ENCODE measurements around the gene RMND5A.

RMND5A gene

GRCh38 chr2:86790676-86791572, 70.8 kb downstream of the RMND5A start, which contains the start of gene CD8A:
TSS of gene CD8A (minus strand) at chr2:86790913. CDS start at chr2:86790825, 88 bp downstream.
- POLR2A ChIA-PET (ENCODE audit: low non-redundant PET) = no interaction called here
- no peak for DNase-seq (ENCODE audit: low spot score)

GRCh38 chr2:86791573-86791972, 71.5 kb downstream of the RMND5A start:
- ChIA-PET POLR2A (ENCODE audit: low non-redundant PET) (no interaction called here), CTCF (no interaction called here)
- no peak for DNase-seq (ENCODE audit: low spot score)
- no peak overlapping the region for H3K27ac ChIP-seq
- no peak for TF ChIP-seq CTCF (conservative IDR thresholded peaks at IDR 0.05; ENCODE audit: low read depth)

More at GRCh38 chr2:86790676-86791572, 70.8 kb downstream of the RMND5A start, which contains the start of gene CD8A:
- TF ChIP-seq CTCF (conservative IDR thresholded peaks at IDR 0.05; ENCODE audit: low read depth) = no peak
- H3K27ac ChIP-seq = no peak within 1 kb of the TSS
- CTCF ChIA-PET = interaction anchor here (0.7 kb wide), 1 partner anchor 116 kb away, joined by 4 read pairs; no protein-coding TSS in a partner anchor

GRCh38 chr2:86793752-86794151, 73.7 kb downstream of the RMND5A start:
- ChIA-PET CTCF (no interaction called here), POLR2A (ENCODE audit: low non-redundant PET) (no interaction called here)
- no peak for DNase-seq (ENCODE audit: low spot score)
- no peak overlapping the region for H3K27ac ChIP-seq
- no peak for TF ChIP-seq CTCF (conservative IDR thresholded peaks at IDR 0.05; ENCODE audit: low read depth)

GRCh38 chr2:86794861-86795260, 74.8 kb downstream of the RMND5A start:
- CTCF ChIA-PET = interaction anchor here (0.5 to 0.6 kb wide), 2 partner anchors 10 to 15 kb away, joined by 5 to 6 read pairs; no protein-coding TSS in a partner anchor
- POLR2A ChIA-PET (ENCODE audit: low non-redundant PET) = no interaction called here
- no peak overlapping the region for H3K27ac ChIP-seq
- TF ChIP-seq CTCF (conservative IDR thresholded peaks at IDR 0.05; ENCODE audit: low read depth) = no peak
- no peak for DNase-seq (ENCODE audit: low spot score)

- DNase-seq (ENCODE audit: low spot score) = no peak
- TF ChIP-seq CTCF (conservative IDR thresholded peaks at IDR 0.05; ENCODE audit: low read depth) = no peak
- ChIA-PET CTCF (no interaction called here), POLR2A (ENCODE audit: low non-redundant PET) (no interaction called here)
- H3K27ac ChIP-seq = no peak overlapping the region
Measured at GRCh38 chr2:86800856-86801567, 80.9 kb downstream of the RMND5A start.

- CTCF ChIA-PET = no interaction called here
Measured at GRCh38 chr2:86806059-86806857, 86.2 kb downstream of the RMND5A start.

More at GRCh38 chr2:86806059-86806857, 86.2 kb downstream of the RMND5A start:
- no peak for DNase-seq (ENCODE audit: low spot score)
- POLR2A ChIA-PET (ENCODE audit: low non-redundant PET) = no interaction called here
- no peak overlapping the region for H3K27ac ChIP-seq
- no peak for TF ChIP-seq CTCF (conservative IDR thresholded peaks at IDR 0.05; ENCODE audit: low read depth)

Data from RWPE1 (cell line).